ENCODE data around the gene CCDC9B.

CCDC9B gene

DNA sequence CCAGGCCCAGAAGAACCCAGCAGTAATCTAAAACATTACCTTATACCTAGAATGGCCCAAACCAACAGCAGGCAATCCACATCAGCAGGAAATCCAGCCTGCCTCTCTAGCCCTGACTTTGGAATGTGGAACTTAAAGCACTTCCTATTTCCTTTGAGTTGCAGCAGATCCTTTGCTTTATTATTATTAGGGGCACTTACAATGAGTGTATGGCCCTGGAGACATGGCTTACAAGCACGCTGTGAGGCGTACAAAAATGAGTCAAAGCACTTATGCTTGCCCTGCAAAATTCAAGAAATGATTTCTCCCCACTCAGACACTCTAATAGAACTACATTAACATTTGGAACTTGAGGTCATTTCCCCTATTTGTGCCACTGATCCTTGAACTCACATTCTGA lies 32.2 kb upstream of the CCDC9B start:
- H3K4me3 ChIP-seq (ENCODE audit: low read depth, low read length), result no peak overlapping the region
- ChIA-PET POLR2A (no interaction called here), CTCF (interaction anchor here (9.5 to 11.0 kb wide), 2 partner anchors 18 to 32 kb away, joined by 89 to 138 read pairs; partner anchors contain the start of genes CCDC9B and DISP2)
- TF ChIP-seq, protein P1, sequence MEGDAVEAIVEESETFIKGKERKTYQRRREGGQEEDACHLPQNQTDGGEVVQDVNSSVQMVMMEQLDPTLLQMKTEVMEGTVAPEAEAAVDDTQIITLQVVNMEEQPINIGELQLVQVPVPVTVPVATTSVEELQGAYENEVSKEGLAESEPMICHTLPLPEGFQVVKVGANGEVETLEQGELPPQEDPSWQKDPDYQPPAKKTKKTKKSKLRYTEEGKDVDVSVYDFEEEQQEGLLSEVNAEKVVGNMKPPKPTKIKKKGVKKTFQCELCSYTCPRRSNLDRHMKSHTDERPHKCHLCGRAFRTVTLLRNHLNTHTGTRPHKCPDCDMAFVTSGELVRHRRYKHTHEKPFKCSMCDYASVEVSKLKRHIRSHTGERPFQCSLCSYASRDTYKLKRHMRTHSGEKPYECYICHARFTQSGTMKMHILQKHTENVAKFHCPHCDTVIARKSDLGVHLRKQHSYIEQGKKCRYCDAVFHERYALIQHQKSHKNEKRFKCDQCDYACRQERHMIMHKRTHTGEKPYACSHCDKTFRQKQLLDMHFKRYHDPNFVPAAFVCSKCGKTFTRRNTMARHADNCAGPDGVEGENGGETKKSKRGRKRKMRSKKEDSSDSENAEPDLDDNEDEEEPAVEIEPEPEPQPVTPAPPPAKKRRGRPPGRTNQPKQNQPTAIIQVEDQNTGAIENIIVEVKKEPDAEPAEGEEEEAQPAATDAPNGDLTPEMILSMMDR (IDR thresholded peaks at IDR 0.05; ENCODE audit: insufficient read depth, low read length, missing control alignments), result no peak
- DNase-seq (ENCODE audit: low read depth, low spot score), result no peak

DNA sequence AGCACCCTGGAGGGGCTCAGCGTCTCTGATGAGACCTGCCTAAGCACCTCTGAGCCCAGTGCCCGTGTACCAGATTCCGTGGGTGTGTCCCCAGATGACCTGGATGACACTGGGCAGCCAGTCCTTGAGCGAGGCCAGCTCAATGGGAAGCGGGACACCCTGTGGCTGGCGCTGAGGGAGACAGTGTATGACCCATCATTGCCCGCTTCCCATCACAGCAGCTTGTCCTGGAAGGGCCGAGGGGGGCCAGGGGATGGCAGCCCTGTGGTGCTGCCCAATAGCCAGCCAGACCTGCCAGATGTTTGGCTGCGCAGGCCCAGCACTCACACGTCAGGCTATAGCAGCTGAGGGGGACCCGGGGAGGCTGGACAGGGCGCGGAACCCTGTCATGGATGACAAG lies 29.2 kb upstream of the CCDC9B start:
- TF ChIP-seq, protein P1 (IDR thresholded peaks at IDR 0.05; ENCODE audit: insufficient read depth, low read length, missing control alignments), result no peak
- CTCF ChIA-PET, result interaction anchor here (1.0 to 11.0 kb wide), 12 partner anchors 8 to 56 kb away, joined by 3 to 138 read pairs (median 11); partner anchors contain the start of genes CCDC9B, DISP2, IVD and KNSTRN
- POLR2A ChIA-PET, result no interaction called here
- no peak overlapping the region for H3K4me3 ChIP-seq (ENCODE audit: low read depth, low read length)
- DNase-seq (ENCODE audit: low read depth, low spot score), result no peak

DNA sequence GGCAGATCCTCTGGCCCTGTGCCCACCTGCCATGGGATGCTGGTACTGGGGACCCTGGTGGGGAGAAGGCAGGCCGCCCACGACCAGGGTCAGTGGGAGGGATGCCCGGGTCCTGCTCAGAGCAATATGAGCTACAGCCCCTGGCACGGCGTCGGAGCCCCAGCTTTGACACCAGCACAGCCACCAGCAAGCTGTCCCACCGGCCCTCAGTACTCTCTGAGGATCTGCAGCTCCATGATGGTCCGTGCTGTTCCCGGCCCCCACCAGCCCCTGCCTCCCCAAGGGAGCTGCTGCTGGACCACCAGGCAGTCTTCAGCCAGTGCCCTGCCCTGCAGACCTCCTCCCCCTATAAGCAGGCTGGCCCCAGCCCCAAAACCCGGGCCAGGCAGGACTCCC lies 28.7 kb upstream of the CCDC9B start:
- CTCF ChIA-PET, result interaction anchor here (1.2 to 11.0 kb wide), 14 partner anchors 8 to 56 kb away, joined by 3 to 138 read pairs (median 10); partner anchors contain the start of genes CCDC9B, DISP2 and KNSTRN
- TF ChIP-seq, protein P1 (IDR thresholded peaks at IDR 0.05; ENCODE audit: insufficient read depth, low read length, missing control alignments), result no peak
- no peak for DNase-seq (ENCODE audit: low read depth, low spot score)
- H3K4me3 ChIP-seq (ENCODE audit: low read depth, low read length), result no peak overlapping the region
- POLR2A ChIA-PET, result no interaction called here

DNA sequence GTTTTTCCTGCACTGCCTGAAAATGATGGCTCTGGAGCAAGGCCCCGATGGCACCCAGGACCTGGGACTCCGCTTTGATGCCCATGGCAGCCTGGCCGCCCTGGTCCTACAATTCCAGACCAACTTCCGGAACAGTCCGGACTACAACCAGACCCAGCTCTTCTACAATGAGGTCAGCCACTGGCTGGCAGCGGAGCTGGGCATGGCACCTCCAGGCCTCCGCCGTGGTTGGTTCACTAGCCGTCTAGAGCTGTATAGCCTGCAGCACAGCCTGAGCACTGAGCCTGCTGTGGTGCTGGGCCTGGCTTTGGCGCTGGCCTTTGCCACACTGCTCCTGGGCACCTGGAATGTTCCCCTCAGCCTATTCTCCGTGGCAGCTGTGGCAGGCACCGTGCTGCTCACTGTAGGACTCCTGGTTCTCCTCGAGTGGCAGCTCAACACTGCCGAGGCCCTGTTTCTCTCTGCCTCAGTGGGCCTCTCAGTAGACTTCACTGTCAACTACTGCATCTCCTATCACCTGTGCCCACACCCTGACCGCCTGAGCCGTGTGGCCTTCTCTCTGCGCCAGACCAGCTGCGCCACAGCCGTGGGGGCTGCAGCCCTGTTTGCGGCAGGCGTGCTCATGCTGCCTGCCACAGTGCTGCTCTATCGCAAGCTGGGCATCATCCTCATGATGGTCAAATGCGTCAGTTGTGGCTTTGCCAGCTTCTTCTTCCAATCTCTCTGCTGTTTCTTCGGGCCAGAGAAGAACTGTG lies 28.2 kb upstream of the CCDC9B start:
- H3K4me3 ChIP-seq (ENCODE audit: low read depth, low read length), result no peak overlapping the region
- no peak for DNase-seq (ENCODE audit: low read depth, low spot score)
- TF ChIP-seq, protein P1 (IDR thresholded peaks at IDR 0.05; ENCODE audit: insufficient read depth, low read length, missing control alignments), result no peak
- ChIA-PET POLR2A (interaction anchor here (0.9 kb wide), 1 partner anchor 37 kb away, joined by 3 read pairs; no protein-coding TSS in a partner anchor), CTCF (interaction anchor here (0.6 to 11.0 kb wide), 32 partner anchors 8 to 329 kb away, joined by 3 to 138 read pairs (median 4); partner anchors contain the start of genes CCDC9B, DISP2, IVD and KNSTRN)

DNA sequence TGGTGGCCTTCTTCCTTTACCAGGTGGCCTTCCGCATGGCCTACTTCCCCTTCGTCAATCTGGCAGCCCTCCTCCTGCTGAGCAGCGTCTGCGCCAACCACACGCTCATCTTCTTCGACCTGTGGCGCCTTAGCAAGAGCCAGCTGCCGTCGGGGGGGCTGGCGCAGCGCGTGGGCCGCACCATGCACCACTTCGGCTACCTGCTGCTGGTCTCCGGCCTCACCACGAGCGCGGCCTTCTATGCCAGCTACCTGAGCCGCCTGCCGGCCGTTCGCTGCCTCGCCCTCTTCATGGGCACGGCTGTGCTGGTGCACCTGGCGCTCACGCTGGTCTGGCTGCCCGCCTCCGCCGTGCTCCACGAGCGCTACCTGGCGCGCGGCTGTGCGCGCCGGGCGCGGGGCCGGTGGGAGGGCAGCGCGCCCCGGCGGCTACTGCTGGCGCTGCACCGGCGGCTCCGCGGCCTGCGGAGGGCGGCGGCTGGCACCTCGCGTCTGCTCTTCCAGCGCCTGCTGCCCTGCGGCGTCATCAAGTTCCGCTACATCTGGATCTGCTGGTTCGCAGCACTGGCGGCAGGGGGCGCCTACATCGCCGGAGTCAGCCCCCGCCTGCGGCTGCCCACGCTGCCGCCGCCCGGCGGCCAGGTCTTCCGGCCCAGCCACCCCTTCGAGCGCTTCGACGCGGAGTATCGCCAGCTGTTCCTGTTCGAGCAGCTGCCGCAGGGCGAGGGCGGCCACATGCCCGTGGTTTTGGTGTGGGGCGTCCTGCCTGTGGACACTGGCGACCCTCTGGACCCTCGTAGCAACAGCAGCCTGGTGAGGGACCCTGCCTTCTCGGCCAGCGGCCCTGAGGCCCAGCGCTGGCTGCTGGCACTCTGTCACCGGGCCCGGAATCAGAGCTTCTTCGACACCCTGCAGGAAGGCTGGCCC lies 27.2 kb upstream of the CCDC9B start:
- CTCF ChIA-PET, result interaction anchor here (0.6 to 11.0 kb wide), 35 partner anchors 8 to 328 kb away, joined by 3 to 138 read pairs (median 4); partner anchors contain the start of genes CCDC9B, DISP2, IVD and KNSTRN
- peak overlapping the region; percentile 44 for H3K4me3 ChIP-seq (ENCODE audit: low read depth, low read length)
- no peak for DNase-seq (ENCODE audit: low read depth, low spot score)
- POLR2A ChIA-PET, result interaction anchor here (0.9 kb wide), 1 partner anchor 36 kb away, joined by 3 read pairs; no protein-coding TSS in a partner anchor
- TF ChIP-seq, protein P1 (IDR thresholded peaks at IDR 0.05; ENCODE audit: insufficient read depth, low read length, missing control alignments), result peak; percentile 85

All from AG04449 (cell line).